ENCODE data around the gene CTSZ.

Gene CTSZ

DNA sequence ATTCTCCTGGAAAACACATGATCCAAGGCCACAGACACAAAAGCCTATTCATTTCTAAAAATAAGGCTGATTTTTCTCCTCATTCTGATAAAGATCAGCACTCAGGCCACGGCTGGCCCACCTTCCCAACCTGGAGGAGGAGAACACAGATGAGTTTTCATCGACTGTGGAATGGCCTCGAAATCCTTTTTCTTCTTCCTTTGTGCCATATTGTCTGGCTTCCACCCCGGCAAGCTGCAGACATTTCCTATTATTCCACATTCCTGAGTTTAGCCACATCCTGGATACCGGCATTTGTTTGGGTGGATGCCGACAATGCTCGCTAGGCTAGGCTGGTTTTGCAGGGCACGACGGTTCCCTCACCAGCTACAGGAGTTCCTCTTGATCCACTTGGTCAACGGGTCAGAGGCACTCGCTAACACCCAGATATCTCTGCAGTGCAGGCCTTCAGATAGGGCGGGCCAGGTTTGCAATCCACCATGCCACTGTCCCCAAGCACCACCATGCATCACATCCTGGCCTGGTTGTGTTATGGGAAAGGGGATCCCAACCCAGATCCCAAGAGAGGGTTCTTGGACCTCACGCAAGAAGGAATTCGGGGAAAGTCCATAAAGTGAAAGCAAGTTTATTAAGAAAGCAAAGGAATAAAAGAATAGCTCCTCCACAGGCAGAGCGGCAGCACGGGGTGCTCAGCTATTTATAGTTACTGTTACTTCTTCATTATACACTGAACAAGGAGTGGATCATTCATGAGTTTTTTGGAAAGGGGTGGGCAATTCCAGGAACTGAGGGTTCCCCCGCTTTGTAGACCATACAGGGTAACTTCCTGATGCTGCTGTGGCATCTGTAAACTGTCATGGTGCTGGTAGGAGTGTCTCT is 4.2 kb upstream of the CTSZ start:
- H3K9ac ChIP-seq (ENCODE audit: low read depth, low read length) = no peak overlapping the region
- no peaks in the 10 kb centered on the region for H3K27me3 ChIP-seq (ENCODE audit: insufficient read depth, low read length, poor library complexity)
- no peaks in the 10 kb centered on the region for H3K4me1 ChIP-seq (ENCODE audit: insufficient read depth, low read length)
- peak; percentile 51; the same call in 2 of the 3 replicates for ATAC-seq (ENCODE audit: insufficient read depth, low read depth)
- H2AFZ ChIP-seq (ENCODE audit: low read depth, low read length) = no peak overlapping the region
- no peaks in the 10 kb centered on the region for H3K36me3 ChIP-seq (ENCODE audit: insufficient read depth, low read length)
- H3K4me2 ChIP-seq (ENCODE audit: insufficient read depth, low read length) = no peak overlapping the region
- H3K9me3 ChIP-seq (ENCODE audit: insufficient read depth, low read length, severe bottlenecking) = no peaks in the 10 kb centered on the region
- no peak overlapping the region for H3K27ac ChIP-seq (ENCODE audit: low read length)
- no peaks in the 10 kb centered on the region for H3K79me2 ChIP-seq (ENCODE audit: insufficient read depth, low read length)
- TF ChIP-seq EZH2 (IDR thresholded peaks at IDR 0.05; ENCODE audit: borderline replicate concordance, low read depth, low read length, severe bottlenecking) = no peak
- TF ChIP-seq, protein P1, sequence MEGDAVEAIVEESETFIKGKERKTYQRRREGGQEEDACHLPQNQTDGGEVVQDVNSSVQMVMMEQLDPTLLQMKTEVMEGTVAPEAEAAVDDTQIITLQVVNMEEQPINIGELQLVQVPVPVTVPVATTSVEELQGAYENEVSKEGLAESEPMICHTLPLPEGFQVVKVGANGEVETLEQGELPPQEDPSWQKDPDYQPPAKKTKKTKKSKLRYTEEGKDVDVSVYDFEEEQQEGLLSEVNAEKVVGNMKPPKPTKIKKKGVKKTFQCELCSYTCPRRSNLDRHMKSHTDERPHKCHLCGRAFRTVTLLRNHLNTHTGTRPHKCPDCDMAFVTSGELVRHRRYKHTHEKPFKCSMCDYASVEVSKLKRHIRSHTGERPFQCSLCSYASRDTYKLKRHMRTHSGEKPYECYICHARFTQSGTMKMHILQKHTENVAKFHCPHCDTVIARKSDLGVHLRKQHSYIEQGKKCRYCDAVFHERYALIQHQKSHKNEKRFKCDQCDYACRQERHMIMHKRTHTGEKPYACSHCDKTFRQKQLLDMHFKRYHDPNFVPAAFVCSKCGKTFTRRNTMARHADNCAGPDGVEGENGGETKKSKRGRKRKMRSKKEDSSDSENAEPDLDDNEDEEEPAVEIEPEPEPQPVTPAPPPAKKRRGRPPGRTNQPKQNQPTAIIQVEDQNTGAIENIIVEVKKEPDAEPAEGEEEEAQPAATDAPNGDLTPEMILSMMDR (IDR thresholded peaks at IDR 0.05; ENCODE audit: borderline replicate concordance, extremely low read depth, low read length, poor library complexity, severe bottlenecking) = no peak
- DNase-seq = peak; percentile 34
- H3K4me3 ChIP-seq (ENCODE audit: low read depth in 1 of 2, low read length in 2 of 2) = no peak overlapping the region
- 0 out of 2 replicates have a peak, but pooled peaks cover 4% of the 10 kb centered on the region for H4K20me1 ChIP-seq (ENCODE audit: insufficient read depth, low read length)

DNA sequence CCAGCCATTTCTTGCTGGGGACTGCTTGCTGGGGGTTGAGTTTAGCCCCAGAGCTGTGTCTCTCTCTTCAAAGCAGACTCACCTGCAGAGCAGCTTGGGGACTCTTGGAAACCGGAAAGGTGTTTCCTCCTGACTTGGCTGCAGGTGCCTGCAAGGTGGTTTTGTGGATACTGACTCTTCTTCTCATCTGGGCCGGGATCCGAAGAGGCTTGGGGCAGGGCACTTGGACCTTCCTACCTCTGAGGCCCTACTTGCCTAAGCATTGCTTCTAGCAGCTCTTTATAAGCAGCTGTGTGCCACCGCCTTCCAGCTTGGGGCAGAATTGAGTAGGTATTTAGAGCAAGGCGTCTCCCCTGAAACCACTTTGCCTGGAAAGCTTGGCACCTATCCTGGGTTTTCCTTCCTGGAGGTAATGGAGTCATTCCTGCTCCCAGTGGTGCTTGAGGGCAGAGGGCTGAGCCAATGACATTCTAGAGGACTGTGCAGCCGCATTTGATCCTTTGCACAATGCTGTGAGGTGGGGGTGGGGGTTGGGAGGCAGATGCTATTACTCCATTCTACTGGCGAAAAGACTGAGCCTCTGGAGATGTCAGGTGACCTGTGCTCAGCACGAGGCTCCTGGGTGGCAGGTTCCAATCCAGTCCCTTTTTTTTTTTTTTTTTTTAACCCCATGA is 3.4 kb upstream of the CTSZ start:
- no peak for DNase-seq

DNA sequence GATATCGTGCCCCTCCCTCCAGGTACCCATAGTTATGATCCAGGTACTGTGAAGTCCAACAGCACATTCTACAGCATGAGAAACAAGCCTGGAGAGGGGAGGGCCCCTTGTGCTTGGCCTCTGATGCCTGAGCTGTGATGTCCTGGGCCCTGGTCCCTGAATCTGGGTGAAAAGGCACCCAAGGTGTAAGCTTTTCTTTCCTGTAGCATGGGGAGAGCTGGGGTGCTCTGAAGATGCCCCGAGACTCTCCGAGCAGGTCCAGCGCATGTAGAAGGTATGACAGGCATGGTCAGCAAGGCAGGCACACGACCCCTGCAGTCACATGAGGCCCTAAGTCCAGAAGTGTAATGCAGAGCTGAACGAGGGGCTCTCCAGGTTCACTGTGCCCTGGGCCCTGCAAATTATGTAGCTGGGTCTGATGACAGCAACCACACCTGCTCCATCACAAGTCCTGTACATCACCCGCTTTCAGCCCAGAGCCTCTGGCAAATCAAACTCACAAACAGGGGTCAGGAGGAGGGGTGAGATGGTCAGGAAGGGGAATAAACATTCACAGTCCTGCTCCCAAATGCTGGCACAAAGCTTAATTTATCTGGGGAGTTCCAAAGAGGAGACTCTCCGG is 1.8 kb upstream of the CTSZ start:
- Histone ChIP-seq H3K9me3 (ENCODE audit: insufficient read depth, low read length, severe bottlenecking) (no peaks in the 10 kb centered on the region), H3K27ac (ENCODE audit: low read length) (no peak overlapping the region), H3K4me1 (ENCODE audit: insufficient read depth, low read length) (peaks cover 15% of the 10 kb centered on the region), H3K4me3 (ENCODE audit: low read depth in 1 of 2, low read length in 2 of 2) (no peak overlapping the region), H4K20me1 (ENCODE audit: insufficient read depth, low read length) (0 out of 2 replicates have a peak, but pooled peaks cover 10% of the 10 kb centered on the region), H3K9ac (ENCODE audit: low read depth, low read length) (no peak overlapping the region), H3K27me3 (ENCODE audit: insufficient read depth, low read length, poor library complexity) (no peaks in the 10 kb centered on the region), H3K4me2 (ENCODE audit: insufficient read depth, low read length) (no peak overlapping the region), H3K79me2 (ENCODE audit: insufficient read depth, low read length) (no peaks in the 10 kb centered on the region), H2AFZ (ENCODE audit: low read depth, low read length) (no peak overlapping the region), H3K36me3 (ENCODE audit: insufficient read depth, low read length) (no peaks in the 10 kb centered on the region)
- ATAC-seq (ENCODE audit: insufficient read depth, low read depth) (no peak), DNase-seq (no peak)
- no peak for TF ChIP-seq EZH2 (IDR thresholded peaks at IDR 0.05; ENCODE audit: borderline replicate concordance, low read depth, low read length, severe bottlenecking)
- TF ChIP-seq, protein P1 (IDR thresholded peaks at IDR 0.05; ENCODE audit: borderline replicate concordance, extremely low read depth, low read length, poor library complexity, severe bottlenecking) = no peak

More for the DNA sequence above, 3.4 kb upstream of the CTSZ start:
- TF ChIP-seq EZH2 (IDR thresholded peaks at IDR 0.05; ENCODE audit: borderline replicate concordance, low read depth, low read length, severe bottlenecking) = no peak
- TF ChIP-seq, protein P1 (IDR thresholded peaks at IDR 0.05; ENCODE audit: borderline replicate concordance, extremely low read depth, low read length, poor library complexity, severe bottlenecking) = no peak
- Histone ChIP-seq H3K4me1 (ENCODE audit: insufficient read depth, low read length) (peaks cover 4% of the 10 kb centered on the region), H3K9me3 (ENCODE audit: insufficient read depth, low read length, severe bottlenecking) (no peaks in the 10 kb centered on the region), H2AFZ (ENCODE audit: low read depth, low read length) (no peak overlapping the region), H3K79me2 (ENCODE audit: insufficient read depth, low read length) (no peaks in the 10 kb centered on the region), H3K4me2 (ENCODE audit: insufficient read depth, low read length) (no peak overlapping the region), H4K20me1 (ENCODE audit: insufficient read depth, low read length) (0 out of 2 replicates have a peak, but pooled peaks cover 10% of the 10 kb centered on the region), H3K27ac (ENCODE audit: low read length) (no peak overlapping the region), H3K4me3 (ENCODE audit: low read depth in 1 of 2, low read length in 2 of 2) (no peak overlapping the region), H3K27me3 (ENCODE audit: insufficient read depth, low read length, poor library complexity) (no peaks in the 10 kb centered on the region), H3K9ac (ENCODE audit: low read depth, low read length) (no peak overlapping the region), H3K36me3 (ENCODE audit: insufficient read depth, low read length) (no peaks in the 10 kb centered on the region)
- no peak for ATAC-seq (ENCODE audit: insufficient read depth, low read depth)

Data from DND-41 (cell line).